H7 (cell line): Measurements from ENCODE around the gene INSL3. TPM values are rescaled to one million over a fixed set of nuclear protein-coding genes. Genes with fewer than 3 reads are reported as not detected.
A peak's percentile ranks its signal among the peaks of the same experiment; 100 is the strongest.

Experiments used
- DNase-seq: peaks from one replicate; pipeline ENCODE4 v3.0.0; 2012
- H3K27me3 ChIP-seq: 2 replicates; pipeline ENCODE4 v1.6.0; 2011; ENCODE audit warnings: mild to moderate bottlenecking, low read length; ENCODE audit not compliant: control insufficient read depth, insufficient read depth
- H3K36me3 ChIP-seq: replicated peaks from 2 replicates; pipeline ENCODE4 v1.5.1; 2011; ENCODE audit warnings: low read length; ENCODE audit not compliant: control insufficient read depth, insufficient read depth
- H3K4me3 ChIP-seq: 2 replicates; pipeline ENCODE4 v1.5.1; 2011; ENCODE audit warnings: low read depth, mild to moderate bottlenecking, control low read depth, low read length, moderate library complexity; ENCODE audit not compliant: insufficient read depth
- total RNA-seq: library from RNA; depleted of rRNA; stranded (reverse); fragments of >200 nt; shearing (Covaris generic); gene quantifications from 2 replicates; pipeline ENCODE4 v1.2.3, GENCODE V29; 2014; rRNA removed

The INSL3 gene
- 0.33 TPM in 1 of 2 replicates, not detected in the other for total RNA-seq

DNA sequence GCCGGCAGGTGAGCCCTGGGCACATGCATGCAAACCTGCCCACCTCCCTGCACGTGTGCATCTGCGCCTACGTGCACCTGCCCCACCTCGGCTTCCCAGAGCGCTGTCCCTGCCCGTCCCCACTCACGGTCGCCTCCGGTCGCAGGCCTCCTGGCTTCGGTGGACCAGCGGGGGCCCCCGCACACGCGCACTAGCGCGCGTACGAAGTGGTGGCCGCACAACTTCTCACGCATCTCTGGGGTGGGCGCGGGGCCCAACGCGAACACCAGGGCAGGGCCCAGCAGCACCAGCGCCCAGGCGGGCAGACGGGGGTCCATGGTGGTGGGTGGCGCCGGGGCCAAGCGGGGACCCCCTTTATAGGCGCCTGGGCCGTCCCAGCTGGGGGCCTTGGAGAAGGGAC lies at the start of gene INSL3:
INSL3 (minus strand) TSS at position 330 of the 400 bp plus-strand sequence; CDS start at position 317, 13 bp downstream.
- no peak for DNase-seq
- Histone ChIP-seq H3K4me3 (no peak within 1 kb of the TSS), H3K27me3 (no peaks in the 10 kb centered on the region), H3K36me3 (no peaks in the 10 kb centered on the region)

DNA sequence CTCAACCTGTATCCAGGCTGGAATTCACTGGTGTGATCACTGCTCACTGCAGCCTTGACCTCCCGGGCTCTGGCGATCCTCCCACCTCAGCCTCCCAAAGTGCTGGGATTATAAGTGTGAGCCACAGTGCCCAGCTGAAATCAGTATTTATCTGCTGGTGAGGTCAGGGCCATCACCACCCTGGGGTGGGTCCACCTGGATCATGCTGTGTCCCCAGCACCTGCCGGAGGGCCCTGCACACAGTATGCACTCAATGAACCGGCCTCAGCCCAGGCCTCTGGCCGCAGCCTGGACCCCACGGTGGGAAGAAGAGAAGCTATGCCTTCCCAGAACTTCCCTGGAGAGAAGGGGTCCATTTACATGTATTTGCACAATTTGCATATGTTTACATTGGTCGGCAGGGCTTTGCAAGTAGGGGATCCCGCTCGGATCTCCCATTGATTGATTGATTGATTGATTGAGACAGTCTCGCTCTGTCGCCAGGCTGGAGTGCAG lies 47.8 kb upstream of the INSL3 start:
- Histone ChIP-seq H3K27me3 (peaks cover 17% of the 10 kb centered on the region; the same call in 1 of the 2 replicates), H3K4me3 (no peak overlapping the region), H3K36me3 (peaks cover 2% of the 10 kb centered on the region)
- DNase-seq: peak; percentile 94

DNA sequence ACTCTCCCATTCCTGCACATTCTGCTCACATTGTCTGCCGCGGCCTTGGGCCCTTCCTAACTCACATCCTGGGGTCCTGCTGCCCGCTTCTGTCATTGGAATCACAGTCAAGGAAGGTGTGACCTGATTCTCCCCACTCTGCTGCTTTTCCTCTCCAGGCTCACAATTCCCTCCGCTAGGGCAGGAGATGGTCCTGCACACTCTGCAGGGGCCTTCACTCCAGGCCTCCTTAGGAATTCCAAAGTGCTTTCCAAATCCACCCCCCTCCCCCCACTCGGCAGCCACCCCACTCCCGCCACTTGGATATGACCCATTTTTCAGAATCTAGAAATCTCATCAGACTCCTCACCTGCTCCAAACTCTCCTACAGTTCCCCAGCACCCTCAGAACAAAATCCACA lies 47.4 kb upstream of the INSL3 start:
- Histone ChIP-seq H3K4me3 (no peak overlapping the region), H3K27me3 (peaks cover 15% of the 10 kb centered on the region; the same call in 1 of the 2 replicates), H3K36me3 (peaks cover 7% of the 10 kb centered on the region)
- DNase-seq: peak; percentile 67

DNA sequence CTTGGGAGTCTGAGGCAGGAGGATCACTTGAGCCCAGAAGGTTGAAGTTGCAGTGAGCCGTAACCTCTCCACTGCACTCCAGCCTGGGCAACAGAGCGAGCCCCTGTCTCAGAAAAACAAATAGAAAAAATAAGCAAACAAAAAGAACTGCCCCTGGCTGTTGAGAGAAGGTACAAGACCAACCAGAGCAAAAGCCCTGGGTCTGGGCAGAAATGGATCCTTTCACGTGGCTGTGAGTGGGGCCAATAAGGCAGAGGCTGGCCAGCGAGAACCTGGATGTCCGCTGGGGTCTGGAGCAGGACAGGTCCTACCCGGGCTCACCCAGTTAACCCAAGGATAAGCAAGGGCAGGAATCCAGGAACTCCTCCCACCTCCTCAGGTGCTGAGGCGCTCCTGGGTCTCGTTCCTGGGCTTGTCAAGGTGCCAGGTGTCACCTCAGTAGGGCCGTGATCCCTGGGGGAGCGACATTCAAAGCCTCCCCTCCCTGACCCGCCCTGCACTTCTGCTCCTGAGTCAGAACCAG lies 45.7 kb upstream of the INSL3 start:
- no peak for DNase-seq
- Histone ChIP-seq H3K4me3 (no peak overlapping the region), H3K36me3 (peaks cover 20% of the 10 kb centered on the region), H3K27me3 (peaks cover 10% of the 10 kb centered on the region; the same call in 1 of the 2 replicates)

DNA sequence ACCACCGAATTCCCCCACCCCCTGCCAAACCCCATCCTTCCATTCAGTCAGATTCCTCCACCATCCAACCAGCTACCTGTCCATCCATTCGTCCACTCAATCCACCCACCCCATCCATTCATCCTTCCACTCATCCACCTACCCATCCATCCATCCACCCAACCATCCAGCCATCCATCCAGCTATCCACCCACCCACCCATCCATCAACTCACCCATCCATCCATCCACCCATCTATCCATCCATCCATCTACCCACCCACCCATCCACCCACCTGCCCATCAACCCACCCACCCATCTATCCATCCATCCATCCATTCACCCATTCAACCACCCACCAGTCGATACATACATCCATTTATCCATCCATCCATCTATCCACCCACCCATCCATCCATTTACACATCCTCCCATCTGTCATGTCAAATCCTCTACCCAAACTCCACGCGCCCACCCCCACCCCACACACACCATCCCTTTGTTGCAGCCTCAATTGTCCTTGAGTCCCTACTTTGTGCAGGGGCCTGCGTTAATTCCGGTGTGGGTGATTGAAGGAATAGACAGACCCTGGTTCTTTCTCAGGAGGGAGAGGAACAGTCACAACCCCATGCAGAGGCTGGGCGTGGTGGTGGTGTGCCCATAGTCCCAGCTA lies 45.1 kb upstream of the INSL3 start:
- DNase-seq: no peak
- Histone ChIP-seq H3K36me3 (peaks cover 25% of the 10 kb centered on the region), H3K27me3 (peaks cover 4% of the 10 kb centered on the region; the same call in 1 of the 2 replicates), H3K4me3 (no peak overlapping the region)

GRCh38 chr19:17865364-17866311 lies 44.3 kb upstream of the INSL3 start:
- peaks cover under 1% of the 10 kb centered on the region; the same call in 1 of the 2 replicates for H3K27me3 ChIP-seq
- no peak overlapping the region for H3K4me3 ChIP-seq
- DNase-seq: no peak
- H3K36me3 ChIP-seq: peaks cover 31% of the 10 kb centered on the region

DNA sequence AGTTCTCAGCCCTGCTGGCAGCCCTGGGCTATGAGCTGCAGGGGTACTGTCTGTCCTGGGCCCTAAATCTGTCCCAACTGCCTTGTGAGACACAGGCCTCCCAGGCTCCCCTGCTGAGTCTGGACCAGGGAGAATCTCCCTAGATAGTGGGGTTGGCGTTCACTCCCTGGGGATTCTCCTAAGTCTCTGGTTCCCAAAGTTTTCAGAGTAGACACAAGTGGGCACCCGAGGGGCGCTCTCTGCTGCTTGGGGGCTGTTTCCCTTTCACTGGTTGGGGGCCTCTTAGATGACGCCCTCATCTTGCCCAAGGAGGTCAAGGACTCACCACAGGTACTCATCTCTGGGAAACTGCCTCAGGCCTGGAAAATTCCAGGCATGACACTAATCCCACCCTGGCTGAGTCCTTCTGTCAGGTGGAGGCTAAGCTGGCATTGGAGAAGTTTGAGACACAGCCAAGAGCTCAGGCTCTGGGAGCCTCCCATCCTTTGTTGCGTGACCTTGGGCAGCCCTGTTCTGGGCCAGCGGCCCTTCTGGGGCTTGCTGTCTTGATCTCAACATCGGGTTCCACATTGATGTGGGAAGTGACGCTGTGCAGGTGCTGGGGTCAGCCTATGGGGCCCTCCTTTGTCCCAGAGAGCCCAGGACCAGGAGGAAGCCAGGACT lies 42.3 kb upstream of the INSL3 start:
- no peak overlapping the region for H3K4me3 ChIP-seq
- DNase-seq: no peak
- H3K27me3 ChIP-seq: no peaks in the 10 kb centered on the region
- H3K36me3 ChIP-seq: peaks cover 32% of the 10 kb centered on the region

DNA sequence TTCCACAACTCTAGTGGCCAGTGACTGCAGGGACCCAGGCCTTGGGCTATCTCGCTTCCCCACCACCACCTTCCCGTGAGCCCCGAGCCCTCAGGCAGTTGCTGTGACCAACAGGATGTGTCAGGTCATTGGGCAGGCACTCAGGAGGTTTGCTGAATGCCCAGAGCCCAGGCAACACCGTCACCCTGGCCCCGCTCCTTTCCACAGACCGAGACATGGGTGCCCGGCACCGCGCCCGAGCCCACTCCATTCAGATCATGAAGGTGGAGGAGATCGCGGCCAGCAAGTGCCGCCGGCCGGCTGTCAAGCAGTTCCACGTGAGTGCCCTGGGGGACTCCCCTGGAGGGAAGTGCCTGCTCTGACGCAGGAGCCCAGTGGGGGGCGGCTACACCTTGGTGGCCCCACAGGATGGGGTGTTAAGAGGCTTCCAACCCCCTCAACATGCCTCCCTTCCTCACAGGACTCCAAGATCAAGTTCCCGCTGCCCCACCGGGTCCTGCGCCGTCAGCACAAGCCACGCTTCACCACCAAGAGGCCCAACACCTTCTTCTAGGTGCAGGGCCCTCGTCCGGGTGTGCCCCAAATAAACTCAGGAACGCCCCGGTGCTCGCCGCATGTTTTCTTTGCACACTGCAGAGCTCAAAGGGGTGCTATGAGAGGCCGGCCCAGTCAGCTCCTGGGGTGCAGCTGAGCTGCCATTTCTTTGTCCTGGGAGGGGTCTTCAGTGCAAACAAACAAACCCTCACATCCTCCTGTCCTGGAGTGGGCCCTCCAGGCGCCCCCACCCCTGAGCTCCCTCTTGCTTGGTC lies 41.6 kb upstream of the INSL3 start:
- DNase-seq: no peak
- peaks cover 32% of the 10 kb centered on the region for H3K36me3 ChIP-seq
- H3K4me3 ChIP-seq: no peak overlapping the region
- H3K27me3 ChIP-seq: no peaks in the 10 kb centered on the region

DNA sequence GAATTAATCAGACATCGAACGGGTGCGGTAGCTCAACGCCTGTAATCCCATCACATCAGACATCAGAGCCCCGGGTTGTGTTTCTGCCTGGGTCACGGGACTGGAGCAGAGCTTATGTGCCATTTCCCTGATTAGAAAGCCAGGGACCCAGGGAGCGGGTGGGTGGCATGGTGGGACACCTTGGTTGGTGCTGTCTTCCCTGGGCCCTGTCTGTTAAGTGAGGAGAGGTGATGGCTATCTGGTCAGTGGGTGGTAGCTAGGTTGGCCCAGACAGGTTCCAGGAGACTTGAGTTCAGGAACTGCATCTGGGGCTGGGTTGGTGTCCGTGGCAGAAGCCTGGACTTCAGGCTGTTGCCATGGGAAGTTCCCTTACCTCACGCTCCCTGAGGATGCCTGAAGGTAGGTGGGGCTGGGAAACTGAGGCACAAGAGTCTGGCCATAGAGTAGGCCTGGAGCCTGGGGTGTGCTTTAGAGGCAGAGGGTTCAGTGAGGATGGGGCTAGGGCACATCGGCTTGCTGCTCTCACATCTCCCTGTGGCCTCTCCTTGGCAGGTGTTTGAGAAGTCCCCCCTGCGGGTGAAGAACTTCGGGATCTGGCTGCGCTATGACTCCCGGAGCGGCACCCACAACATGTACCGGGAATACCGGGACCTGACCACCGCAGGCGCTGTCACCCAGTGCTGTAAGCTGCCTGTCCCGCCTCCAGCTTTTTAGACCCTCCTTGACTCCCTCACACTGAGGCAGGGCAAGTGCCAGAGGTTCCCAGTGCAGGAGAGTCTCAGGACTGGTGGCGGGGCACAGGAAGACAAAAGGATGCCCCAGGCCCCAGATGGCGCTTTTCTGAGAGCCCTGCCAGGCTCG lies 40.5 kb upstream of the INSL3 start:
- DNase-seq: no peak
- peaks cover 32% of the 10 kb centered on the region for H3K36me3 ChIP-seq
- no peaks in the 10 kb centered on the region for H3K27me3 ChIP-seq
- no peak overlapping the region for H3K4me3 ChIP-seq

DNA sequence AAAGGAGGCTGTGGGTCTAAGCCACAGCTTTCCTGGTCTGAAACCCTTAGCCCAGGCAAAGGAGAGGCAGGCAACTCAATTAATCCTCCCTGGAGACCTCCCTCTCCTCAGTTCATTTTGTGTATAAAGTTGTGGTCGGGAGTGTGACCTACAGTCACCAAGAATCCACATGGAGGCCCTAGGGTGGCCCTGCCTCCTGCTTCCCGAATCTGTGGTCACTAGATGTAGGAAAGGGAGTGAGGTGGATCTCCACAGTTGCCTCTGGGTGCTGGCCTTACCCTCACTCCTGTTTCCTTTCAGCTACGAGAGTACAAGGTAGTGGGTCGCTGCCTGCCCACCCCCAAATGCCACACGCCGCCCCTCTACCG lies 39.7 kb upstream of the INSL3 start:
- Histone ChIP-seq H3K36me3 (peaks cover 32% of the 10 kb centered on the region), H3K27me3 (no peaks in the 10 kb centered on the region), H3K4me3 (peak overlapping the region; percentile 98)
- DNase-seq: no peak

DNA sequence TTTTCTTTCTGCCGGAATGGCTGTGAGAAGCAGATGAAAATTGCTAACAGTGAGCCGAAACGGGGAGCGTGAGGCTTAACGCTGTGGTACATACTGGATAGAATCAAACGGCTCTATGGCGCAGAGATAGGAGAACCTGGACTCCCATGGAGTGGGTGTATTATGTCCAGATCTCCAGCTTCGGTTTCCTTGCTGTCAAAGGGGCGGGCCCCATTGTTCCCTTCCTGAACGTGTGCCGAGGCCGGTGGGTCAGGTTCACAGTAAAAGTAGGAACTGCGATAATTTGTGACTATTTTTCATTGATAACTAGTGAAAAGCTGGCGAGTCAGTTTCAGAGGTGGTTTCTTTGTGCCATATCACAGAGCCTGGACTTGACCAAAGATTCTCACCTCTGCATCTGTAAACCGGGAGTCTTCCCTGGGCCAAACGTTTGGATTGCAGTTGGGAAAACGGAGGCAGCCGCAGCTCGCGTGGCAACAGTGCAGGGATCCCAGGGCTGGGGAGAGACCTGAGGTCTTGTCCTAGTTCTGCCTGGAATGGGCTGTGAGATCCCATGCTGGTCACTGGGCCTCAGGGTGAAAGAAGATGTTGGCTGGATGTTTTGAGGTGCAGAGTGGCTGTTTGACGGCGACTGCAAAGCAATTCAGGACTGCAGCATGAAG lies 39.1 kb upstream of the INSL3 start:
- DNase-seq: no peak

GRCh38 chr19:17859533-17860330 lies 38.4 kb upstream of the INSL3 start, which contains the start of gene RPL18A:
RPL18A (plus strand) TSS chr19:17859910; CDS start chr19:17859957, 47 bp downstream.
- Histone ChIP-seq H3K27me3 (no peaks in the 10 kb centered on the region), H3K4me3 (peak within 1 kb of the TSS; percentile 98), H3K36me3 (peaks cover 32% of the 10 kb centered on the region)
- DNase-seq: peak; percentile 98

More for the DNA sequence above, 39.1 kb upstream of the INSL3 start:
- no peaks in the 10 kb centered on the region for H3K27me3 ChIP-seq
- H3K4me3 ChIP-seq: peak overlapping the region; percentile 98
- peaks cover 32% of the 10 kb centered on the region for H3K36me3 ChIP-seq
